Islet precursor cell (in vitro differentiated cells): ENCODE measurements around the gene GRAP.
"Not testable (repeated sequence)": the region's sequence is repeated elsewhere in the genome, so short reads cannot be mapped to it uniquely, and the experiment has no call there.

Experiments
- DNase-seq: peaks from one replicate; pipeline ENCODE4 v3.0.0-alpha.2; 2018

Gene GRAP

GRCh38 chr17:19046782-19047375 lies at the start of gene GRAP:
Gene GRAP (minus strand): TSS chr17:19046957. CDS start chr17:19046926, 31 bp downstream.
- DNase-seq: not testable (repeated sequence)

GRCh38 chr17:19093684-19094438 lies 47.1 kb upstream of the GRAP start:
- DNase-seq: not testable (repeated sequence)

GRCh38 chr17:19092737-19093683 lies 46.3 kb upstream of the GRAP start:
- DNase-seq: peak; percentile 54

- DNase-seq: not testable (repeated sequence)
These were observed 43.5 kb upstream of the GRAP start for GRCh38 chr17:19090058-19090772.

- not testable (repeated sequence) for DNase-seq
These were observed 42.3 kb upstream of the GRAP start for GRCh38 chr17:19088804-19089685.

GRCh38 chr17:19077386-19077785 lies 30.6 kb upstream of the GRAP start:
- DNase-seq: not testable (repeated sequence)

GRCh38 chr17:19076398-19077192 lies 29.8 kb upstream of the GRAP start:
- DNase-seq: not testable (repeated sequence)

- DNase-seq: not testable (repeated sequence)
These were observed 23.8 kb upstream of the GRAP start for GRCh38 chr17:19070318-19071168.

GRCh38 chr17:19064378-19064777 lies 17.6 kb upstream of the GRAP start:
- not testable (repeated sequence) for DNase-seq

- not testable (repeated sequence) for DNase-seq
These were observed 16.7 kb upstream of the GRAP start for GRCh38 chr17:19063326-19063956.

- not testable (repeated sequence) for DNase-seq
These were observed 16.1 kb upstream of the GRAP start for GRCh38 chr17:19062718-19063325.

GRCh38 chr17:19062009-19062717 lies 15.4 kb upstream of the GRAP start:
- DNase-seq: not testable (repeated sequence)

- not testable (repeated sequence) for DNase-seq
These were observed 8.7 kb upstream of the GRAP start for GRCh38 chr17:19055447-19055846.

GRCh38 chr17:19048826-19049225 lies 2.1 kb upstream of the GRAP start:
- not testable (repeated sequence) for DNase-seq

GRCh38 chr17:19047510-19047909 lies 753 bp upstream of the GRAP start:
- DNase-seq: not testable (repeated sequence)

- DNase-seq: not testable (repeated sequence)
These were observed 2.1 kb downstream of the GRAP start for GRCh38 chr17:19044643-19045042.

GRCh38 chr17:19043032-19043431 lies 3.7 kb downstream of the GRAP start:
- not testable (repeated sequence) for DNase-seq

GRCh38 chr17:19042369-19042768 lies 4.4 kb downstream of the GRAP start:
- DNase-seq: not testable (repeated sequence)
